Progenitor cell of endocrine pancreas (in vitro differentiated cells): ENCODE measurements around the gene REPS2. TPM values are rescaled to one million over a fixed set of nuclear protein-coding genes. Genes with fewer than 3 reads are reported as not detected.

Source experiments
- DNase-seq: peaks from one replicate; pipeline ENCODE4 v3.0.0; 2021; ENCODE audit warnings: low spot score; ENCODE audit not compliant: unreplicated experiment
- H3K27ac Mint-ChIP-seq: 2 replicates; pipeline ENCODE4 v1.8.0; 2021; ENCODE audit warnings: mild to moderate bottlenecking, moderate library complexity, mixed read lengths
- H3K27me3 Mint-ChIP-seq: 2 replicates; pipeline ENCODE4 v1.8.0; 2021; ENCODE audit warnings: mixed read lengths
- H3K36me3 Mint-ChIP-seq: 2 replicates; pipeline ENCODE4 v1.8.0; 2022; ENCODE audit warnings: mixed read lengths; ENCODE audit not compliant: insufficient read depth
- H3K4me1 Mint-ChIP-seq: 2 replicates; pipeline ENCODE4 v1.8.0; 2021; ENCODE audit warnings: low read depth, mixed read lengths
- H3K4me3 Mint-ChIP-seq: 2 replicates; pipeline ENCODE4 v1.8.0; 2021; ENCODE audit warnings: low read depth, mild to moderate bottlenecking, moderate library complexity, mixed read lengths
- H3K9me3 Mint-ChIP-seq: 2 replicates; pipeline ENCODE4 v1.8.0; 2021; ENCODE audit warnings: low read depth, mixed read lengths
- total RNA-seq: library from RNA; stranded (reverse); gene quantifications from 2 replicates; pipeline ENCODE4 v1.2.1, GENCODE V29; 2021
- TF ChIP-seq, protein P1 (sequence below): fragments of 200-600 bp; sonication (generic); IDR thresholded peaks from one replicate; pipeline ENCODE4 v1.5.0; 2021; ENCODE audit warnings: antibody characterized with exemption, mild to moderate bottlenecking; ENCODE audit not compliant: unreplicated experiment

The REPS2 gene
- total RNA-seq, 1 donor from 2014 or later = 4.3 TPM

DNA sequence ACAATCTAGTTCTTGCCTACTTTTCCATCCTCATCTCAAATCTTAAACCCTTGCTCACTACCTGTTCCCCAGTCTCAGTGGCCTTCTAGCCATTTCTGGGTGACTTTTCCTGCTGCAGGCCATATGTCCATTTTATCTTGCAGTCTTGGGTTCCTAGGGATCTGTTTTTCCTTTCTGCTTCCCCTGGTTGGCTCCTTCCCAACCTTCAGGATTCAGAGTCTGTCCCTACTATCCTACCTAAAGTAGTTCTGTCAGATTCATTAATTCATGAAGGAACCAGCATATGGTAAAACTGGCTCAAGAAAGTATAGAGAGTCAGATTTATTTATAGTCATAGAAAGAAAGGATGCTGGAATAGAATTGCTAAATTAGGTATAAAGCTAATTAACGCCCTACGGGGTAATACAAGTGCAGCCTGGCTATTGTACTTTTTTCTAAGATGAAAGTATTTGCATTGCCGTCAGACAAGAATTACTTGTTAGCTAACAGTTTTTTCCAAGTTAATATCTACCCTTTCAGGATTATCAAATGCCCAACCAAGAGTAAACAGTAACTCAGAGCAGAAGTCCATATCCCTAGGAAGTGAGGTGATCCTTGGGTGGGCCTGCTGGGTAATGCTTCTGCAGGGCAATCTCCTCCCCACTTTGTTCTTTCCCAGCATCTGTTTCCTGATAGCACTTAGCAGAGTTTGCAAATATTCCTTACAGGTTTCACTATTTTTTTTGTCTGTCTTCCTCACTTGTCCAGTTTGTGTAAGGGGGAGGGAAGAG is 63.6 kb downstream of the REPS2 start:
- TF ChIP-seq, protein P1, sequence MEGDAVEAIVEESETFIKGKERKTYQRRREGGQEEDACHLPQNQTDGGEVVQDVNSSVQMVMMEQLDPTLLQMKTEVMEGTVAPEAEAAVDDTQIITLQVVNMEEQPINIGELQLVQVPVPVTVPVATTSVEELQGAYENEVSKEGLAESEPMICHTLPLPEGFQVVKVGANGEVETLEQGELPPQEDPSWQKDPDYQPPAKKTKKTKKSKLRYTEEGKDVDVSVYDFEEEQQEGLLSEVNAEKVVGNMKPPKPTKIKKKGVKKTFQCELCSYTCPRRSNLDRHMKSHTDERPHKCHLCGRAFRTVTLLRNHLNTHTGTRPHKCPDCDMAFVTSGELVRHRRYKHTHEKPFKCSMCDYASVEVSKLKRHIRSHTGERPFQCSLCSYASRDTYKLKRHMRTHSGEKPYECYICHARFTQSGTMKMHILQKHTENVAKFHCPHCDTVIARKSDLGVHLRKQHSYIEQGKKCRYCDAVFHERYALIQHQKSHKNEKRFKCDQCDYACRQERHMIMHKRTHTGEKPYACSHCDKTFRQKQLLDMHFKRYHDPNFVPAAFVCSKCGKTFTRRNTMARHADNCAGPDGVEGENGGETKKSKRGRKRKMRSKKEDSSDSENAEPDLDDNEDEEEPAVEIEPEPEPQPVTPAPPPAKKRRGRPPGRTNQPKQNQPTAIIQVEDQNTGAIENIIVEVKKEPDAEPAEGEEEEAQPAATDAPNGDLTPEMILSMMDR = no peak
- Mint-ChIP-seq H3K4me1 (peaks cover 19% of the 10 kb centered on the region), H3K4me3 (no peak overlapping the region), H3K36me3 (no peaks in the 10 kb centered on the region), H3K27ac (no peak overlapping the region), H3K9me3 (no peaks in the 10 kb centered on the region), H3K27me3 (peaks cover 41% of the 10 kb centered on the region)
- DNase-seq = no peak

DNA sequence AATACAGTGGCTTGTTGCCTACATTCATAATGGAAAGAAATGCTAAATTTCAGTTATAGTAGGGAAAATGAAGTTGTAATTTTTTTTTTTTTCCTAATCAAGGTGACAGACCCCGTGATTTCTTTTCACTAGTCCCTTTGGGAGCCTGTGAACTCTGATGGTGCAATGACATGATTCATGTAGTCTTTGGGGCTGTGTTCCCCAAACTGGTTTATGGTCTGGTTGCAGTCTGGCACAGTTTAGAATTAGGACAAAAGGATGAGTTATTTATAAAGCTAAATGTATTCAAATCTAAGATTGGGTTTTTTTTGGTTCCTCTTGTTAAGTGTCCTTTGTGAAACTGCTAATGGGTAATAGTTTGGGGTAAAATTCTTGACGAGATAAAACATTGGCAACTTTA is 66.0 kb downstream of the REPS2 start:
- Mint-ChIP-seq H3K36me3 (no peaks in the 10 kb centered on the region), H3K4me1 (peaks cover 19% of the 10 kb centered on the region), H3K27ac (no peak overlapping the region), H3K9me3 (no peaks in the 10 kb centered on the region), H3K27me3 (peaks cover 34% of the 10 kb centered on the region), H3K4me3 (no peak overlapping the region)
- no peak for DNase-seq
- TF ChIP-seq, protein P1 = no peak

DNA sequence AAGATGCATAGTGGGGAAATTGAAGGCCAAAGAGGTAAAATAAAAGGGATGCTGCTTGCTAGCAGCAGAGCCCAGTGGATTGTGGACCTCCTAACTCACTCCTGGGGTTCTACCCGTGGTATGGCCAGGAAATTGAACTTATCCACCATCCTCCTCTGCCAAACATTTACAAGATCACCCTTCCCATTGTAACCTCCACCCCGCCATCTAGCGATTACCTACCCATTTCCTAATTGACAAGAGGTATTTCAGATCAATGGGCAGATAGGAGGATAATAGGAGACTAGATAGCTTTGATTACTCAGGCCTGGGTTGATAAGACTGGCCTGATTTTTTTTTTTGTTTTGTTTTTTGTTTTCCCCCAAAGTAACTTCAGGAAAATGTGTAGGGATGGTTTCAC is 67.8 kb downstream of the REPS2 start:
- no peak for DNase-seq
- peaks cover 30% of the 10 kb centered on the region for H3K27me3 Mint-ChIP-seq
- H3K36me3 Mint-ChIP-seq = no peaks in the 10 kb centered on the region
- no peak overlapping the region for H3K4me3 Mint-ChIP-seq
- TF ChIP-seq, protein P1 = no peak
- no peaks in the 10 kb centered on the region for H3K9me3 Mint-ChIP-seq
- no peak overlapping the region for H3K27ac Mint-ChIP-seq
- H3K4me1 Mint-ChIP-seq = peaks cover 19% of the 10 kb centered on the region

DNA sequence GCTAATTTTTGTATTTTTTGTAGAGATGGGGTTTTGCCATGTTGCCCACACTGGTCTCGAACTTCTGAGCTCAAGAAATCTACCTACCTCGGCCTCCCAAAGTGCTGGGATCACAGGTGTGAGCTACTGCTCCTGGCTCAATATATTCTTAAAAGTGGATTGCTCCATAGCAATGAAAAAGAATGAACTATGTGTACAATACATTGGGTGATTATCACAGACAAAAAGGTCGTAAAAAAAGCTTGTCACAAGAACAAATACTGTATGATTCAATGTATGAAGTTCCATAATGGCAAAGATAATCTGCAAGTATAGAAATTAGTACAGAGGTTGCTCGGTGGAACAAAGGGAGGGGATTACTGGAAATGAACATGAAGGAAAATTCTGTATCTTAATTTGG is 70.7 kb downstream of the REPS2 start:
- Mint-ChIP-seq H3K36me3 (no peaks in the 10 kb centered on the region), H3K9me3 (no peaks in the 10 kb centered on the region), H3K4me1 (peaks cover 9% of the 10 kb centered on the region), H3K27me3 (peaks cover 22% of the 10 kb centered on the region), H3K4me3 (no peak overlapping the region), H3K27ac (no peak overlapping the region)
- TF ChIP-seq, protein P1 = no peak
- no peak for DNase-seq

DNA sequence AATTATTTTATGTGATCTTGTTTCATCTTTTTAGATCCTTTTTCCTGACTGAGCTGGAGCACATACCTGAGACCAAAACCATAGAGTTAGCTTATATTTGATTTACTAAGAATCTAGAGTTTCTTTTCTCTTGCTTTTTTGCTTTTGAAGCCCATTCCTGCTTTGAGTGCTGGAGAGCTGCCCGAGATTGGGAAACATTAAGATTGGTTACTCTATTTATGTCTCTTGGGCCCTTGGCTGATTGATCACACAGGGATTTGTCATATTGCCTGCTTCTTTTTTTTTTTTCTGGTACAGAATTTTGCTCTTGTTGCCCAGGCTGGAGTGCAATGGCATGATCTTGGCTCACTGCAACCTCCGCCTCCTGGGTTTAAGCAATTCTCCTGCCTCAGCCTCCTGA is 73.9 kb downstream of the REPS2 start:
- Mint-ChIP-seq H3K27ac (no peak overlapping the region), H3K4me1 (peaks cover 3% of the 10 kb centered on the region), H3K36me3 (no peaks in the 10 kb centered on the region), H3K4me3 (no peak overlapping the region), H3K9me3 (no peaks in the 10 kb centered on the region), H3K27me3 (peaks cover 7% of the 10 kb centered on the region)
- no peak for DNase-seq
- TF ChIP-seq, protein P1 = no peak
